Upper lobe of left lung (tissue), 6 donors: ENCODE data around the gene CNGA3. TPM values are rescaled to one million over a fixed set of nuclear protein-coding genes. Genes with fewer than 3 reads are reported as not detected.

Source experiments
- ATAC-seq, 2 donors: fragments of 200-7000 bp; cut with Tn5 transposase; one replicate each; pipeline ENCODE4 v1.9.1; 2022; ENCODE audit warnings: mild to moderate bottlenecking in 2 of 2, moderate library complexity in 2 of 2; ENCODE audit not compliant: low FRiP score in 2 of 2
- DNase-seq, 2 donors: peaks; one replicate each; pipeline ENCODE4 v3.0.0-alpha.2; 2019 to 2020
- H3K27ac ChIP-seq, 4 donors: fragments of 200-600 bp; sonication (generic); one replicate each; pipeline ENCODE4 v1.5.1; 2016 to 2019
- H3K27me3 ChIP-seq, 4 donors: fragments of 200-600 bp; sonication (generic); one replicate each; pipeline ENCODE4 v1.5.1; 2017 to 2019
- H3K36me3 ChIP-seq, 4 donors: fragments of 200-600 bp; sonication (generic); one replicate each; pipeline ENCODE4 v1.5.1; 2016 to 2019
- H3K4me1 ChIP-seq, 4 donors: fragments of 200-600 bp; sonication (generic); one replicate each; pipeline ENCODE4 v1.5.1; 2018 to 2019
- H3K4me3 ChIP-seq, 4 donors: fragments of 200-600 bp; sonication (generic); one replicate each; pipeline ENCODE4 v1.5.1; 2017 to 2019; ENCODE audit warnings: mild to moderate bottlenecking in 2 of 4, moderate library complexity in 1 of 4
- H3K9me3 ChIP-seq, 4 donors: fragments of 200-600 bp; sonication (generic); one replicate each; pipeline ENCODE4 v1.5.1; 2018 to 2019
- EP300 ChIP-seq, 4 donors: sonication (generic); formaldehyde crosslinking; IDR thresholded peaks; one replicate each; pipeline ENCODE4 v1.5.1; 2017; ENCODE audit warnings: antibody characterized with exemption in 4 of 4, control low read depth in 2 of 4
- POLR2A ChIP-seq, 4 donors: fragments of 450-650 bp; IDR thresholded peaks; one replicate each; pipeline ENCODE4 v1.5.1; 2016 to 2017; ENCODE audit warnings: antibody characterized with exemption in 4 of 4, mild to moderate bottlenecking in 2 of 4
- POLR2AphosphoS5 ChIP-seq, 2 donors: sonication (generic); formaldehyde crosslinking; IDR thresholded peaks; one replicate each; pipeline ENCODE4 v1.5.1; 2017; ENCODE audit warnings: antibody characterized with exemption in 2 of 2
- WGBS, 2 donors: methylation state at CpG; one replicate each; pipeline ENCODE4 v1.1.5; 2017 to 2018; 5-methylcytosine and 5-hydroxymethylcytosine counted together
- total RNA-seq, 6 donors: library from RNA; depleted of rRNA in 4 of 6; stranded (reverse); fragments of >200 nt in 4 of 6; gene quantifications; one replicate each; pipeline versions ENCODE4 v1.1.0 to v1.2.1, GENCODE V29; 2016 to 2021
- TF ChIP-seq, protein P1 (sequence below), 6 experiments: fragments of 450-650 bp in 4 of 6; fragments of 200-600 bp in 2 of 6; sonication (generic) in 2 of 6; IDR thresholded peaks; one replicate each; pipeline ENCODE4 v1.5.1; 2016 to 2019; ENCODE audit warnings: antibody characterized with exemption in 6 of 6
- donor health status: DM: no; HTN: no; CAD: no; lungs with moderate emphysema.
- donor health status: DM: no; HTN: yes; CAD: no; lungs with severe emphysema.

The CNGA3 gene
- total RNA-seq, 6 donors from 2014 or later = 0.22 to 1.0 (median 0.75) TPM; not detected in 2

- Histone ChIP-seq H3K4me3 (no peak overlapping the region), H3K4me1 (peaks cover 10 to 18% (median 13%) of the 10 kb centered on the region in 4 donors), H3K36me3 (no peaks in the 10 kb centered on the region), H3K27me3 (no peaks in the 10 kb centered on the region), H3K9me3 (no peaks in the 10 kb centered on the region), H3K27ac (peak overlapping the region in 1 of 4 donors; percentile 39)
- 72 to 79% methylated on average over 11 of the region's 14 CpGs for WGBS, 2 donors
- DNase-seq (no peak), ATAC-seq (peak in 1 of 2 donors; percentile 5)
- no peak for TF ChIP-seq POLR2A (IDR thresholded peaks at IDR 0.05)
- TF ChIP-seq EP300 (IDR thresholded peaks at IDR 0.05) = no peak
- TF ChIP-seq, protein P1, sequence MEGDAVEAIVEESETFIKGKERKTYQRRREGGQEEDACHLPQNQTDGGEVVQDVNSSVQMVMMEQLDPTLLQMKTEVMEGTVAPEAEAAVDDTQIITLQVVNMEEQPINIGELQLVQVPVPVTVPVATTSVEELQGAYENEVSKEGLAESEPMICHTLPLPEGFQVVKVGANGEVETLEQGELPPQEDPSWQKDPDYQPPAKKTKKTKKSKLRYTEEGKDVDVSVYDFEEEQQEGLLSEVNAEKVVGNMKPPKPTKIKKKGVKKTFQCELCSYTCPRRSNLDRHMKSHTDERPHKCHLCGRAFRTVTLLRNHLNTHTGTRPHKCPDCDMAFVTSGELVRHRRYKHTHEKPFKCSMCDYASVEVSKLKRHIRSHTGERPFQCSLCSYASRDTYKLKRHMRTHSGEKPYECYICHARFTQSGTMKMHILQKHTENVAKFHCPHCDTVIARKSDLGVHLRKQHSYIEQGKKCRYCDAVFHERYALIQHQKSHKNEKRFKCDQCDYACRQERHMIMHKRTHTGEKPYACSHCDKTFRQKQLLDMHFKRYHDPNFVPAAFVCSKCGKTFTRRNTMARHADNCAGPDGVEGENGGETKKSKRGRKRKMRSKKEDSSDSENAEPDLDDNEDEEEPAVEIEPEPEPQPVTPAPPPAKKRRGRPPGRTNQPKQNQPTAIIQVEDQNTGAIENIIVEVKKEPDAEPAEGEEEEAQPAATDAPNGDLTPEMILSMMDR (IDR thresholded peaks at IDR 0.05) = no peak
- TF ChIP-seq POLR2AphosphoS5 (IDR thresholded peaks at IDR 0.05) = no peak
These were observed 33.3 kb downstream of the CNGA3 start for GRCh38 chr2:98379311-98380202.

- WGBS, 2 donors = 85 to 90% methylated on average over 7 of the region's 7 CpGs
- ATAC-seq (no peak), DNase-seq (no peak)
- H3K4me1 ChIP-seq = peaks cover 10 to 18% (median 13%) of the 10 kb centered on the region in 4 donors
- no peak overlapping the region for H3K4me3 ChIP-seq
- H3K9me3 ChIP-seq = no peaks in the 10 kb centered on the region
- TF ChIP-seq POLR2A (IDR thresholded peaks at IDR 0.05) = no peak
- no peak for TF ChIP-seq EP300 (IDR thresholded peaks at IDR 0.05)
- TF ChIP-seq, protein P1 (IDR thresholded peaks at IDR 0.05) = no peak
- no peak for TF ChIP-seq POLR2AphosphoS5 (IDR thresholded peaks at IDR 0.05)
- no peaks in the 10 kb centered on the region for H3K27me3 ChIP-seq
- H3K36me3 ChIP-seq = no peaks in the 10 kb centered on the region
- no peak overlapping the region for H3K27ac ChIP-seq
These were observed 33.9 kb downstream of the CNGA3 start for GRCh38 chr2:98380203-98380535.

- Histone ChIP-seq H3K4me3 (no peak overlapping the region), H3K4me1 (peaks cover 10 to 18% (median 13%) of the 10 kb centered on the region in 4 donors), H3K9me3 (no peaks in the 10 kb centered on the region), H3K27ac (no peak overlapping the region), H3K27me3 (no peaks in the 10 kb centered on the region), H3K36me3 (no peaks in the 10 kb centered on the region)
- ATAC-seq (no peak), DNase-seq (no peak)
- WGBS, 2 donors = 67 to 78% methylated on average over 8 of the region's 8 CpGs
- TF ChIP-seq, protein P1 (IDR thresholded peaks at IDR 0.05) = no peak
- no peak for TF ChIP-seq POLR2A (IDR thresholded peaks at IDR 0.05)
- TF ChIP-seq EP300 (IDR thresholded peaks at IDR 0.05) = no peak
- no peak for TF ChIP-seq POLR2AphosphoS5 (IDR thresholded peaks at IDR 0.05)
These were observed 35.2 kb downstream of the CNGA3 start for GRCh38 chr2:98381494-98381893.

GRCh38 chr2:98382086-98382485, 35.8 kb downstream of the CNGA3 start:
- TF ChIP-seq EP300 (IDR thresholded peaks at IDR 0.05) = no peak
- no peak for TF ChIP-seq POLR2AphosphoS5 (IDR thresholded peaks at IDR 0.05)
- TF ChIP-seq, protein P1 (IDR thresholded peaks at IDR 0.05) = no peak
- no peak for TF ChIP-seq POLR2A (IDR thresholded peaks at IDR 0.05)
- Histone ChIP-seq H3K9me3 (no peaks in the 10 kb centered on the region), H3K36me3 (no peaks in the 10 kb centered on the region), H3K27ac (no peak overlapping the region), H3K27me3 (no peaks in the 10 kb centered on the region), H3K4me3 (no peak overlapping the region), H3K4me1 (peaks cover 10 to 18% (median 13%) of the 10 kb centered on the region in 4 donors)
- WGBS, 2 donors = 91 to 92% methylated on average over 11 of the region's 11 CpGs
- no peak for DNase-seq
- no peak for ATAC-seq
